Cerebellar nuclear complex (tissue), 1 donor: ENCODE data around the gene SLIT3.

ENCODE experiments used
- DNase-seq, 2 experiments: peaks; one replicate each; lab custom pipeline; 2025; lab: John Stamatoyannopoulos, UW

SLIT3 gene

DNA sequence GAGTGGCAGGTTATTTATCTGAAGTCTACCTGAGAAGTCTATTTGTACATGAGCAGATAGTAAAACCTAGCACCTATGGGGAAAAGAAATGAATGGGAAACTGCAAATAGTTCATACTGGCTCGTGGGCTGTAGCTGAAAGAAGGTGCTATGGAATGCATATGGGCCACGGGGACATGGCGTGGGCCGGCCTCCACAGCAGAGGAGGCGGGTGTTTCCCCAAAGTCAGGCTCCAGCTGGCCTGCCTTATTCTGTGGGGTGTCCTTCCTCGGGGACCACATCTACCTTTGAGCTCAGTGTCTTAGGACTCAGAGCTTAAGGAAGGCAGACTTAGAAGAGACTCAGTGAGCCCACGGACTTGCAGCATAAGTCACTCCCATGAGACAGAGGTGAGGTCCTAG, 371.3 kb downstream of the SLIT3 start:
- no peak for DNase-seq

DNA sequence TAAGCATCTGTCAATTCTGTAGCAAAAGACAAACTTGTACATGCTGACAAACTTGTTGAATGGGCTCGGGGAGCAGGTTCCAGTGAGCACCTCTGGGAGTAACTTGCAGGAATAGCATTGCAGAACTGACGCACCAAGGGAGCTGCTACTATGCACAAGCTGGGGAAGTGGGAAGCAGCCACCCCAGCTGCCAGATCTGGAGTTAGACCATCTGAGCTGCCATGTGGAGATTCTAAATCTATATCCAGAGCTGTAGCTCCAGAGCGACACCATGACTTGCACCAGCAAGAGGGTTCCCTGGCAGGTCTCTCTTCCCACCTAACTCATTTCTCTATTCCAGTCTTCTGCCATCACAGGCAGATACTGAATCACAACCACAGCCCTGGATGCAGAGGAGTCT, 375.8 kb downstream of the SLIT3 start:
- no peak for DNase-seq

DNA sequence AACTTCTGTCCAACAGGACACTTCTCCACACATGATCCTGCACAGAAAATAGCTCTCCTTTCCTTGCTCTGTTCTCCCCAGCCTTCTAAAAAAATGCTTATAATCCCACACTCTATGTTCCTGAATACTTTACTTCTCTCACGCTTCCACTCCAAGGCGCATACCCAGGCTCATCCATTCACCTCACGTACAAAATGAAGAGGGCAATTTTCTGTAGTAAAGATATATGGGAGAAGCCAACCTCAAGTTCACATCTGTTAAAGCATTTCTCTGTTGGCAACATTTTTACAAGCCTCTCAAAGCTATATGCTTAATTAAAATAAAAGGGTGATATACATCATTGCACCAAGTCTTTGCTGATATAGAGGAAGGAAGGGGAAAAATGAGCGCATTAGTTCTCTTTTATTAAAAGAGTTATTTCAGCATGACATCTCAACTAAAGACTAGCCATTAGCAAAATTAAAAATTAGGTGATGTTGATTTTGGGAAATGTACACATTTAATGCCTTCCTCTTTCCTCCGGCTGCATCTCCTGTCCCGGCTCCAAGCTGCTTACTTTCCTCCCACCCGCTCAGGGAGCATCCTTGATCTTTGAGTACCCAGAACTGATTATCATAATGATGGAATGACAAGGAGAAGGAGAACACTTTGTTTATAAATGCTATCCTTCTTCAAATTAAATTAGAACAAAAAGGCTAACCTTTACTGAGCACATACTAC, 379.6 kb downstream of the SLIT3 start:
- no peak for DNase-seq

DNA sequence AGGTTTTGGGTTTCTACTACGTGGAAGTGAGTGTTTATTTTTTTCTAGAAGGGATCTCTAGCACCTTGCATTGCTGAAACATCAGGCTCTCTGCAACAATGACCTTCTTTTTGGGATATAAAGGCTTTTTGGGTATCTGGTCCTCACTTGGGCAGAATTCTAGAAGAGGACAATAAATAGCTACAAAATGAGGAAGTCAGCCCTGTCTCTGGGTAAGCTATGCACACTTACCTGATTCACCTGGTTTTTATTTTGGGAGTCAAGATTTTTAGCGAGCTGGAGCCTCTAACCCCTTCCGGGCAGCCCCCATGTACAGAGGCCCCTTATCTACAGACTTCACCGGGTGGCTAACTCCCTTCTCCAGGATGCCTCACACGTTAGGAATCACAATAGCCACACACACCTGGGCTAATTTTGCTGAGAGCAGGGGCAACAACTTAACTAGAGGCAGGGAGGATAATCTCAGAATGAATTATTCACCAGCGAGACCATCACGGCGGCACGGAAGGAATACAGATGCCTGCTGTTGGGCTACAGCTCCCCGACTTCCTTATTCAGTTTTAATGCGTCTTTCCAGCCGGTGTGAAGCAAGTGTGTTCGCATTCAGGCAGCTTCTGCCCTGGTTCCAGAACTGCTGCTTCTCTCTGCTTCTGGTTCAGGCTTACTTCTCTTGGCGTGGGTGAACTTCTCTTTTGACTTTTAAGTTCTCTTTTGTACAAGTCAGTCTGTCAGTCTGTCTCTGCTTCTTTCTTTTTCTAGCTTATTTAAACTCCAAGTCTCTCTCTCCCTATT, 380.7 kb downstream of the SLIT3 start:
- no peak for DNase-seq

DNA sequence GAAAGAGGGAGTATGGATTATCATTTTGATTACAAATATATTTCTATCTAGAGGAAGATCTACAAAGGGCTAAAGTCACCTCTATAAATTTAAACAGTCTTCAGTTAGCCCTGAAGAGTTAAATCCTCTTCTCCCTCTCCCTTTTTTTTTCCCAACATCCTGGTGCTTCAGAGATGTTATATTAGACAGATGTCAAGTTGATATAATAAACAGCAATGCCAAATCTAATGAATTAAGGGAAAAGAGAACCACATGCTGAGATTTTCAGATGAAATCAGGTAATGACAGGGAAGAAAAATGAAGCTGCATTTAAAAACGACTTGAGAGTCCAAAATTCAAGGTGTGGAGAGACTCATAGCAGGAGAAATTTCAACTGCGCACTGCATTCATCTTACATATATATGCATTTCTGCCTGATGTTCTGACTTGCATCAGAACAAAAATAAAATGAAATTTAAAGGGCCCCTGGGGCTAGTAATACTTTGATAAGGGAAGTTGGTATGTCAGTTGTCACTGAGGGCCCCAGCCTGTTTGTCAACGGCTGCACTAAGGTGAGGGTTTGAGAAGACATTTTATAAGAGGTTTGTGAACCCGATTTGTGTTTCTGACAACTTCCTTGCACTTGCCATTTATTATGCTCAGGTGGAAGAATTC, 382.9 kb downstream of the SLIT3 start:
- no peak for DNase-seq

DNA sequence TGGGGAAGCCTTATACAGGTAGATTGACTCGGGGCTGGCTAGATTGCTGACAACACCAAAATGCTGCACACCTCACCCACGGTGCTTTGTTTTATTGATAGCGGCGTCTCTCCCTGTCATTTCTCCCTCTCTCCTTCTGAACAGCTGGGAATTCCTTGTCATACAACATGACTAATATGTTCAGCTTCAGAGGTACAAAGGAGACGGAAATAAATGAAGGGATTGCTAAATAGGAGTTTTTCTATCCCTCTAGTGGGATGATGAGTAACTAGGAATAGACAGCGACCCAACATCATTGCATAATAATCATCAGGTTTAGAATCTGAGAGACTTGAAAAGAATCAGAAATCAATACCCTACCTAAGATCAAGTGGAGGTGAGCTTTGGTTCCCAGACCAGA, 384.1 kb downstream of the SLIT3 start:
- no peak for DNase-seq

DNA sequence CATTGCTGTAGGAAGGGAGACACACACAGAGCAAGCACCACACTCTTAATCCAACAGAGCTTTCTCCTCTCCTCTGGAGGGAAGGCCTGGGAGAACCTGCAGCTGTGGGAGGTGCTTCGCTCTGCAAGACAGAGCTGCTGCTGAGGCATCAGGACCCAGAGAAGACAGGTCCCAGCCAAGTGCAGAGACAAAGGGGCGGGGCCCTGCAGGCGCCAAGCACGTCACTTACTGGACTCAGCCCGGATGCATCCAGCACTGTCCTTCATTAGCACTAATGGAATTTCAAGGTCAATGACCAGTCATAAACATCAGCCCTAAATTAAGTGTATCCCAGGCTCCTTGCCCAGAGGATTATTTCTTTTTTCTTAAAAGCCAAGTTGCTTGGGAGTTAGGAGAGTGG, 384.7 kb downstream of the SLIT3 start:
- DNase-seq: no peak

DNA sequence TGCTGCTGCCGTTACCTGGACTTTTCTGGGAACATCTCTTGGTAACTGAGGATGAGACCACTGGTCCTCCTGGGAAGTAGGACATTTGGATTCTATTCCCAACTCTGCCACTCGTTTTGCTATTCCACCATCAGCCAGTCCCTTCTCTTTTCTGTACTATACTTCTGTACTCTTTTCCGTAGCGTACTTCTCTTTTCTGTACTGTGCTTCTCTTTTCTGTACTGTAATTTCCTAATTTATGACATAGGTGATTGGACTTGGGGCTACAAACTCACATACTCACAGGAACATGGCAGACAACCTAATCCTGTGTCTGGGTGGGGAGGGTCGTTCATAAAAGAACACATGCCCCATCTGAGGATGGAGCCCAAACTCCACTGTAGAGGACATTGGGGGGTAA, 386.4 kb downstream of the SLIT3 start:
- DNase-seq: no peak

DNA sequence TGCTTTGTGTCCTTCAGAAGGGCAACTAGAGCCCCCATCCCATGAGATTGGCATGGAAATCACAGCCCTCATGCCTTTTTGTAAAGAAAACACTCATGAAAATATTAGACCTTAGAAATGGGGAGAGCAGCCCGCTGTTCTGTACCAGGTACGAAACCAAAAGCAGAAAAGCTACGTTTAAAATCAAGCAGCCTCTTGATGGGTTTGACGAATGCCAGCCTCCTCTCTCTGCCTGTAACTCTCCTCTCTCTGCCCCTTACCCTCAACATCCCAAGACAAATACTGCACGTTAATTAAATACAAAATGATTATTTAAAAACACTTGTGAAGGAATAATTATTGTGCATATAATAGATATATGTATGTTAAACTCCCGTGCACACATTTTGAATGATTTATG, 390.1 kb downstream of the SLIT3 start:
- DNase-seq: no peak

DNA sequence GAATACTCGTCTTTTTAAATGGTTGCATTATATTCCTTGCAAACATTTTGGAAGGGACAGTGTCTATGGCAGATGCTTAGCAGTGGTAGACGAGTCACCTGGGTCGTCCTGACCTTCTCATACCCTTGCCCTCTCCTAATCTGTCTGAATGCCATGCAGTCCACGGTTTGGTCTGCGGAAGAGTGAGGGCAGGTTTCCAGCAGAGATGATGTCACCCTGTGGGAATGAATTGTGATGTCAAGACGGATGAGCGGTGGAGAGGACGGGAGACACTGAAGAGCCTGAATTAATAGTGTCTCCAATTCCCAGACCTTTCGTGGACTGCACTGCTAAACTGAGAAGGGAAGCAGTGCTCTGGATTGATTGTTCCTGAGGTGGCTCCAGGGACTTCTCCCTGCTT, 392.7 kb downstream of the SLIT3 start:
- no peak for DNase-seq

DNA sequence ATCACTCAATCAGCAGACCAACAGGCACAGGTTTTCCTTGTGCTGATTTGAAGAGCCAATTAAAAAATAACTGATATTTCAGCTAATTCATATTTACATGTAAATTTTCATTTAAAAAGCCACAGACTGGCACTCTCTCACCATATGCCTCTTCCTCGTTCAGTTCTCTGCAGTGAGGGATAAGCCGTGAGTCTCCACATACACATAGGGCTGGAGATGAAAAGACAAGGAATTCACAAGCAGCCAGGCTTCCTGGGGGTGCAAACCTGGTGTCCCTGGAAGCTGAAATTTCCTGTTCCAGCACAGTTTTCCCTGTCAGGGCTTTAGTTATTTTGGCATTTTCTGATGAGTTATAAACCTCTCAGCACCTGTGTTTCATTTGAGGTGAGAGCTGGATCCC, 397.9 kb downstream of the SLIT3 start:
- no peak for DNase-seq

DNA sequence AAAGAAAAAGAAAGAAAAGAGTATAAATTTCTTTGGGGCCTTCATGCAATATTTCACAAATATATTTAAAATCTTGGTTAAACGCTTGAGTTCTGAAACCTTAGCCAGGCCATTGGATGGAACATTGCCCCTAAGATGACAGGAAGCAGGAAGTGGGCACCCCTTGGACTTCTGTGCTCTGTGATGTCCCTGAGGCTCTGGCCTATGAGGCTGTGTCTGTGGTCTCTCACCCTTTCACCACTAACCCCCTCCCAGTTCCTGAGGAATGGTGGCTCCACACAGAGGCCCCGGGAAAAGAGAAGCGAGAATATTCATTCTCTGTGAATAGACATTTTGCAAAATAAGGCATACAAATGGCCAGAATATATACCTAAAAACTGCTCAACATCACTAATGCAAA, 401.3 kb downstream of the SLIT3 start:
- DNase-seq: no peak

DNA sequence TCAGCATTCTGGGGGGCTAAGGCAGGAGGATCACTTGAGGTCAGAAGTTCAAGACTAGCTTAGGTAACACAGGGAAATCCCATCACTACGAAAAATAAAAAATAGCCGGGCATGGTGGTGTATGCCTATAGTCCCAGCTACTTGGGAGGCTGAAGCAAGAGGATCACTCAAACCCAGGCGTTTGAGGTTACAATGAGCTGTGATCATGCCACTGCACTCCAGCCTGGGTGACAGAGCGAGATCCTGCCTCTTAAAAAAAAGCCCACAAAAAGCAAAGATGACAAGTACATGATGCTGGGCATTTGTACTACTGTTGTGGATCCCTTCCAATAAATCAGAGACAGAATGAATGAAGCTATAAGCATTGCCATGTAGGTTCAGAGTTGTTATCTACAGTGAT, 401.7 kb downstream of the SLIT3 start:
- no peak for DNase-seq

DNA sequence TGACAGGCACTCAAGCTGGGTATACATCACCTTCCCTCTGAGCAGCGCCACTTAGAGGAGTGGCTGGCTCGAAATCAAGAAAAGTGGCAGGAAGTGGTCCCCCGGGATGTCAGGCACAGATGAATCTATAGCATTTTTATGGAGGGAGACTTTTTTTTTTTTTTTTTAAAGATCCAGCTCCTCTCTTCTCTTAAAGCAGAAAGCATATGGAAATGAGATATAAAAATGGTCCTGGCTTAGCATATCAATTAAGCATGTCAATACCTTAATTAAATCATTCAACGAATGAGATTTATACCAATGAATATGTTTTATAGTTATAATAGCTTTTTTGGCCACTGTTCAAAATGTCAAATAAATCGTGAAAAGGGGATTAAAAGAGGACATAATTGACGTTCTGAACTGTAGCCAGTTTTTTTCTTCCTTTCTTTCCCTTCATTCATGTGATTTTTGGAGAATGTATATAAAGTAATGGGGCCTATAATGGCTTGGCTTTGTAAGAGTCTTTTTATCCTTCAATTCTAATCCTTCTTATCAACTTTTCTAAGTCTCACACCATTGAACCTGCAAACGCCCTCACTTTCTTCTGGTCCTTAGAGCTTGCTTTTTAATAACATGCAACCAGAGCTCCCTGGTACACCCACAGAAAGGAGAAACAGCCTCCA, 402.6 kb downstream of the SLIT3 start:
- DNase-seq: no peak

DNA sequence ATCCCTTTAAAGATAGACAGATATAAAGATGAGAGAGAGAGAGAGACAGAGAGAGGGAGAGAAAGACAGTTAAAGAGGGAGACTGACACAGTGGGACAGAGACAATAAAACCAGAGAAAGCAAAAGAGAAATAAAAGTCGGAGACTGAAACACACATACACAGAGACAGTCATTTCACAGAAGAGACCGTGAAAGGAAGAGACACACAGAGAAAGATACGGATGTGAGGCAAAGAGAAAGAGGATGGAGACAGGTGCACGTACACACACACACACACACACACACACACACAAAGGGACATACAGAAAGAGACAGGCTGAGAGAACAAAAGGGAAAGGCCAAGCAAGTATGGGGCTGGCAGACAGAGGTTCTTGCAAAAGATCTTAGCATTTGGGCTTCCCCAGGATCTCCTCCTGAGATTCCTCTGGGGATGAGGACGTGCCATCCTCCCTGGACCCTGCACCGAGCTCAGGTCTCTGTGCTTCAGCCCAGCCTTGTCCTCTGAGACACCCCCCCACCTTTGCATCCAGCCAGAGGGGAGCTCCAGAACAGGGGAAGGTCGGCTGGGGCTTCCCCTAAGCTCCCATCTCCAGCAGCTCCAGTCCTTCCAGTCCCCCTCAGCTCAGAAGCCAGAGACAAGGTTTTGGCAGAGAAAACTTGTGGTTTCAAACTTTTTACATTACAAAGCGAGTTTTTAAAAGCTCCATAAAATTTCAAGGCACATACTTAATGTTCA, 403.4 kb downstream of the SLIT3 start:
- DNase-seq: no peak

DNA sequence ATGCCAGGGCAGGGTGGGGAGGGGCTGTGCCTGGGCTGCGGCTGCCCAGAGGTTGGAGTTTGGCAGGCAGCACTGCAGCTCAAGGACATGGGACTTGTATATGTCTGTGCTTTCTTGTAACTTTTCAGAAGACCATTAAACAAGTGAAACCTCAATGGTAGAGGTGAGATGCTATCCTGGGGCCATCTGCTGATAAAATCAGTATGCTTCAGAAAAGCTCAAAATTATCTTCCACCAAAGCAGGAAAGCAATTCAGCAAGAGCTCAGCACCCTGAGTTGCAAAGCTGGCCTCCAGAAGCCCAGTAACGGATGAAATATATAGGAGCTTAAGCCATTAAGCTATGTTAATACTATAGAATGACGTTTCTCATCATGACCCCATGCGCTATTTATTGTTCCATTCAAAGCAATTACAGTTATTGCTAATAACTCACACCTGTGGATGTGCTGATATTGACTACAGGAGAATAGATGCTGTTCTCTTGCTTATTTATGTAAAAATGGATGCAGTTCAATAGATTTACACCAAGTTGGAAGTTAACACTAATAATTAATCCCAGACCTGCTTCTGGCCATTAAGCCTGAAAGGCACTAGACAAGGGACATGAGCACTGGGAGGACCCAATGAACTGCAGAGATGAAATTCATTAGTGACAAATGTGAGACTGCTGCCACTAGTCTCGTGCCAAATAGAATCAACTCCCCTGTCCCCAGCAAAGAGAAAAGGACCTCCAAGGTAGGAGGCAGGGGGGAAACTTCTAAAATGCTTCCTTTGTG, 405.5 kb downstream of the SLIT3 start:
- no peak for DNase-seq

DNA sequence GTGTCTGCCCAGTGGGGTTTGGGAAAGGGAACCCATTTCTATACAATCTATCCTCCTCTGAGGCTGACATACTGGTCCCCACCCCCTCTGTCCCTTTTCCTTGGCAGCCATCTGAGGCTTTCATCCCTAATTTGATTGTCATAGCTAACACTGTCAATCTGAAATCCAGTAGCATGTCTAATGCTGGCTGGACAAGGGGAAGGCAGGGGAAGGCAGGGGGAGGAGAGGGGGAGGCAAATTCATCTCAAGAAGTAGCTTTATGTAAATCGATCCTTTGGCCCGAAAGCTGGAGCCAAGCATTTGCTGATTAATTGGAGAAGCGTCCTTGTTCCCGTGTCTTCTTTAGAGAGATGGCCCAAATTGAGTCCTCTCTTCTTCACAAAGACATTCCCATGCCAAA, 407.7 kb downstream of the SLIT3 start:
- DNase-seq: no peak

DNA sequence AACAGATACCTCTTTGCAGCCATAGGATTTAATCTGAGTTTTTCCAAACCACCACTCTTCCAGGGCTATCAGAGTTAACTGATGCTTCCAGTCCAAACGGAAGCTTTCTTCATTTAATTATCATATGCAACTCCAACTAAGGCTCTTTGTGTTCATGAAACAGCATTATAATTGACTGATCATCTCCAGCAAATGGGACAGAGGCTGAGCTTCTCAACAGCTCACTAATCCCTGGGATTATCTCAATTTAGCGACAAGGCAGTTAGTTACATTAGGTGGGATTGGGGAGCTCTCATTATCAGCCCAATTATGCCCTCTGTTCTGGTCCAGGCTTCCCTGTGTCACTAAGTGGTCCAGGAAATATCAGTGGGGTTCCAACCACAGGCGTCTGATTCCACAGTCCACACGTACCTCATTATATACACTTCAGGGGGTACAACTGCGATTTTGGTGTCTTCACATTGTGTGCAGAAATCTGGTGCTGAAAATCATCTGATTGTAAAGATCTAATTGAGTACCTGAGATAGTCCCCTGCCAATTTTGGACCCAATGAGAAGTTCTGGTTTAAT, 408.2 kb downstream of the SLIT3 start:
- DNase-seq: no peak

DNA sequence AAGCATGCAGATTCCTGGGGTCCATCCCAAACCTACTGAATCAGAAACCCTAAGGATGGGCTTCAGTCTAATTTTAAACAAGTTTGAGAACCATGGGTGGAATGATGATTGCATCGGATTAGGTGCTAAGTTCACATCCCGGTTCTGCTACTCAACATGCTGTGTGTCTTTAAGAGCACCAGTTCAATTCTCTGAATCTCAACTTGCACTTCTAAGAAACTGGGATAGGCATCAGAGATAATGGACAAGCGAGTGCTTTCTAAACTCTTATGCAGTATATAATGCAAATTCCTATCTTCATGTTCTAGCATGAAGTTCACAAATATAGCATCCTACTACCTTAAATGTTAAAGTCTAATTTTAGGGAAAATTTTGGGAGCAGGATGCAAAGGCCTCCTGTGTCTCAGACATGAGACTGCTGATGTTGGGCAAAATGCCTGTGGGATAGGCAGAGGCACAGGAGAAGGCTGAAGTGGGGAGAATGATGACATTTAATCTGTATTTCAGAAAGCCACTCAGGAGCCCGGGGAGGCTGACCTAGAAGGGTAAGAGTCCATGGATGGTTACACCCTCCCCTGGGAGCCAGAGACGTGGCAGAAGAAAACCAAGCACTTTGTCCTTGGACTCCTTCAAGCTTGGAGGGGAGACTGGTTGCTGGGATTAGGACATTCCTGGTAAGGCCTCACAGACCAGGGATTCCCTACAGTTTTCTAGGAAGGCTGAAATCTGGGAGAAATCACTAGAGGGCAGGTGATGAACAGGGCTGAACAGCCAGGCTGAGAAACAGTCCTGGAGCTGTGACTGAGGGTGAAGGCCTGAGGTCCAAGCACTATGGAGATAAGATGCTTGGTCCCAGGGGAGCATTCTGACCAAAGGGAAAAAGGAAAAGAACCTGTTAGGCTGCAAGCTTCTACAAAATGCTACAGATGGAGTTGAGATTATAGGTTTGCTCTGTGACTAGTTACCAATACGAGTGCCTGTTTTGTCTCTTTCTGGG, 409.8 kb downstream of the SLIT3 start:
- no peak for DNase-seq

DNA sequence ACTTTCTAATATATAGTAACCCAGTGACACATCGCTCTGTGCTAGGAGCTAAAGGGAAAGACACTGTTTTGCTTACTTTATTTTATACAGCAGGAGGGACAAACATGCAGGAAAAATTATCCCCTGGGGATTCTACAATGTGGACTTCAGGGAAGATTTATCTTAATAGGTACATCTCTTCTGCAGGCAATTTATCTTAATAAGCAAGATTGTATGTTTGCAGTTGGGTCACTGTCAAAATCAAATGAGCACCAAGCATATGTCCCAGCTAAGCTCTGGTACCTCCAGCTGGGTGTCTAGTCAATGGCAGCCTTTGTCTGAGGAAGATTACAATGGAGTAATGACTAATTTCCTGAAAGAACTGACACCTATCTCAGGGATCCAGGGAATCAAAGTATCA, 411.9 kb downstream of the SLIT3 start:
- DNase-seq: no peak
